ENCODE results near the gene OMP.

Gene OMP

GRCh38 chr11:77124488-77124887, 21.8 kb downstream of the OMP start:
- H3K4me3 ChIP-seq (ENCODE audit: low read length): no peak overlapping the region
- no peak for TF ChIP-seq CTCF (conservative IDR thresholded peaks at IDR 0.05; ENCODE audit: low read depth, low read length)
- no peak for DNase-seq (ENCODE audit: low read depth)

GRCh38 chr11:77125191-77125590, 22.6 kb downstream of the OMP start:
- H3K4me3 ChIP-seq (ENCODE audit: low read length): no peak overlapping the region
- DNase-seq (ENCODE audit: low read depth): no peak
- TF ChIP-seq CTCF (conservative IDR thresholded peaks at IDR 0.05; ENCODE audit: low read depth, low read length): no peak

- no peak for TF ChIP-seq CTCF (conservative IDR thresholded peaks at IDR 0.05; ENCODE audit: low read depth, low read length)
- H3K4me3 ChIP-seq (ENCODE audit: low read length): no peak overlapping the region
Measured at GRCh38 chr11:77125695-77126094, 23.1 kb downstream of the OMP start.

DNA sequence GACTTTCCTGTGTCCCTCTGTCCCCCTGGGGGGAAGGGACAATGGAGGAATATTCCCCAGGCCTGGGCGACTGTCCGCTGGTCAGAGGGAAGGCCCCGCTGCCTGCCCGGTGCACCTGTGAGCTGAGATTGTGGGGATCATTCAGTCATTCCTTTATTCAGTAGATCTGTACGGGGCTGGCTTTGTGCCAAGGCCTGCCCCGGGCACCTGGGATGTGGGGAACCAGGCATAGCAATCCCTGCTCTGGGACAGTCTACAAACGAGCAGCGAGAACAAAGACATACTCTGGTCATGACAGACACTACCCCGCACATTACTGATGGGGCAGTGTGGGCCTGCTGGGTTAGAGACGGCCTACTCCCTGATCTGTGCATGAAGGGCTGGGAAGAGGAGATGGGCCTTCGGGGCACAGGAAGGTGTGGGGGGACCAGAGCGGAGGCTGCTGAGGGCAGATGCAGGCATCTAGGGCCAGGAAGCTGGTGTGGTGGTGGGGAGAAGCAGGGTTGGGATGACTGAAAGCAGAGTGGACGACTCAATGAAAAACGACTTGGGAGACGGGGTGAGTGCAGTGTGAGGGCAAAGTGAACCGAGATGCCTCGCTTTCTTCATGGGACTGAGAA, 23.6 kb downstream of the OMP start:
- no peak for TF ChIP-seq CTCF (conservative IDR thresholded peaks at IDR 0.05; ENCODE audit: low read depth, low read length)
- no peak for DNase-seq (ENCODE audit: low read depth)
- no peak overlapping the region for H3K4me3 ChIP-seq (ENCODE audit: low read length)

More at GRCh38 chr11:77125695-77126094, 23.1 kb downstream of the OMP start:
- DNase-seq (ENCODE audit: low read depth): no peak

DNA sequence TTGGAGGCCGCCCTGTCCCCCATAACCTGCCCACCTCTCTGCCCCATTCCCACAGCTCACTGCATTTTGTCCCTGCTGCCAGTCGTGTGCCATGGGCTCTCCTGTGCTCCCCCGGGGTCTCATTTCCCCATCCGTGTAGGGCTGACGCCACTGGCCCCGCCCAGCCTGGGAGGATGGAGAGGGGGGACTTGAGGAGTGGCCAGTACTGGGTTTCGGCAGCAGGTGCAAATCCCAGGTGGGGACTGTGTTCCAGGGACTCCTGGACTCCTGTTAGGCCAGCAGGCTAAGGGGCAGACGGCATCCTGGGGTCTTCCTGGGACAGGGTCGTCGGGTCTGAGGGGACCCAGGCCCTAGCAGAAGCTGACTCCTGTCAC, 24.2 kb downstream of the OMP start:
- TF ChIP-seq CTCF (conservative IDR thresholded peaks at IDR 0.05; ENCODE audit: low read depth, low read length): no peak
- no peak for DNase-seq (ENCODE audit: low read depth)
- H3K4me3 ChIP-seq (ENCODE audit: low read length): peak overlapping the region; percentile 53

DNA sequence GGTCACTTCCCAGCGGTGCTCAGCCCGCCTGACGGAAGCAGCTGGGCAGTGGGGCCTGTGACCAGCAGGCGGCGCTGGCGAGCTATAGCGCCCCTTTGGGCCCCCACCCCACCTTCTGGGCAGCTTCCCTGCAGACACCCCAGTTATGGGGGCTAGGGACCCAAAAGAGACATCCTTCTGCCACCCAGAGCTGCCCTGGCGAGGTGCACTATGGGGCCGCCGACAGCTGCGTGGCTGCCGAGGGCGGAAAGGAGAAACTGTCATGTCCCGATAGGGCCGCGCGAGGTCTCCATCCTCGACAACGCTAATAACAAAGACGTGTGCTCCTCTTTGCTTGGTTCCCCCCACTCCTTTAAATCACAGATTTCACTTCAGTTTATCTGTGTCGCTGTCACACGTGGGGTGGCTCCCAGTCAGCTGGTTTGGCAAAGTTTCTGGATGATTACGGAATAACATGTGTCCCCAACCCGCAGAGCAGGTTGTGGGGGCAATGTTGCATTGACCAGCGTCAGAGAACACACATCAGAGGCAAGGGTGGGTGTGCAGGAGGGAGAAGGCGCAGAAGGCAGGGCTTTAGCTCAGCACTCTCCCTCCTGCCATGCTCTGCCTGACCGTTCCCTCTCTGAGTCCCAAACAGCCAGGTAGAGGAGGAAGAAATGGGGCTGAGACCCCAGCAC, 24.7 kb downstream of the OMP start:
- no peak for DNase-seq (ENCODE audit: low read depth)
- peak; percentile 98 for TF ChIP-seq CTCF (conservative IDR thresholded peaks at IDR 0.05; ENCODE audit: low read depth, low read length)
- peak overlapping the region; percentile 53 for H3K4me3 ChIP-seq (ENCODE audit: low read length)
